NT2/D1 (cell line): ENCODE data around the gene WNK1.

Source experiments
- SUZ12 ChIP-seq: IDR thresholded peaks from 2 replicates; pipeline ENCODE4 v1.6.1; 2011; ENCODE audit not compliant: insufficient read length, insufficient read depth; ENCODE audit errors: extremely low read depth
- YY1 ChIP-seq: IDR thresholded peaks from 2 replicates; pipeline ENCODE4 v1.6.1; 2011; ENCODE audit not compliant: insufficient read length, insufficient read depth
- ZNF274 ChIP-seq: IDR thresholded peaks from 2 replicates; pipeline ENCODE4 v1.6.1; 2011; ENCODE audit warnings: mild to moderate bottlenecking, low read depth, low read length

- TF ChIP-seq YY1 (no peak), ZNF274 (no peak), SUZ12 (no peak)
Observed at GRCh38 chr12:911191-911826, 158.9 kb downstream of the WNK1 start.
